ENCODE measurements around the gene ADAMTS7.
"Not testable (repeated sequence)": the region's sequence is repeated elsewhere in the genome, so short reads cannot be mapped to it uniquely, and the experiment has no call there.

Gene ADAMTS7

GRCh38 chr15:78750974-78751601 is 60.2 kb downstream of the ADAMTS7 start:
- peak; percentile 88 for DNase-seq (ENCODE audit: low spot score)

GRCh38 chr15:78750566-78750965 is 60.7 kb downstream of the ADAMTS7 start:
- no peak for DNase-seq (ENCODE audit: low spot score)

- no peak for DNase-seq (ENCODE audit: low spot score)
Measured at GRCh38 chr15:78749831-78750230, 61.4 kb downstream of the ADAMTS7 start.

- DNase-seq (ENCODE audit: low spot score): not testable (repeated sequence)
Measured at GRCh38 chr15:78747877-78748276, 63.4 kb downstream of the ADAMTS7 start.

- not testable (repeated sequence) for DNase-seq (ENCODE audit: low spot score)
Measured at GRCh38 chr15:78741674-78742073, 69.6 kb downstream of the ADAMTS7 start.

- DNase-seq (ENCODE audit: low spot score): no peak
Measured at GRCh38 chr15:78740904-78741274, 70.4 kb downstream of the ADAMTS7 start.

- DNase-seq (ENCODE audit: low spot score): no peak
Measured at GRCh38 chr15:78739996-78740903, 71.0 kb downstream of the ADAMTS7 start.

GRCh38 chr15:78739206-78739605 is 72.1 kb downstream of the ADAMTS7 start:
- no peak for DNase-seq (ENCODE audit: low spot score)

GRCh38 chr15:78737931-78738558 is 73.2 kb downstream of the ADAMTS7 start:
- DNase-seq (ENCODE audit: low spot score): not testable (repeated sequence)

- no peak for DNase-seq (ENCODE audit: low spot score)
Measured at GRCh38 chr15:78737187-78737820, 74.0 kb downstream of the ADAMTS7 start.

GRCh38 chr15:78736286-78736685 is 75.0 kb downstream of the ADAMTS7 start:
- DNase-seq (ENCODE audit: low spot score): not testable (repeated sequence)

GRCh38 chr15:78734451-78735064 is 76.7 kb downstream of the ADAMTS7 start:
- no peak for DNase-seq (ENCODE audit: low spot score)

- no peak for DNase-seq (ENCODE audit: low spot score)
Measured at GRCh38 chr15:78732634-78733033, 78.6 kb downstream of the ADAMTS7 start.

- no peak for DNase-seq (ENCODE audit: low spot score)
Measured at GRCh38 chr15:78730955-78731354, 80.3 kb downstream of the ADAMTS7 start.

GRCh38 chr15:78728427-78728826 is 82.8 kb downstream of the ADAMTS7 start:
- DNase-seq (ENCODE audit: low spot score): not testable (repeated sequence)

GRCh38 chr15:78727561-78727960 is 83.7 kb downstream of the ADAMTS7 start:
- DNase-seq (ENCODE audit: low spot score): no peak

- DNase-seq (ENCODE audit: low spot score): no peak
Measured at GRCh38 chr15:78726870-78727551, 84.3 kb downstream of the ADAMTS7 start.

- not testable (repeated sequence) for DNase-seq (ENCODE audit: low spot score)
Measured at GRCh38 chr15:78719819-78720450, 91.3 kb downstream of the ADAMTS7 start.

- no peak for DNase-seq (ENCODE audit: low spot score)
Measured at GRCh38 chr15:78718837-78719236, 92.4 kb downstream of the ADAMTS7 start.

- no peak for DNase-seq (ENCODE audit: low spot score)
Measured at GRCh38 chr15:78717956-78718656, 93.2 kb downstream of the ADAMTS7 start.
